ENCODE data around the gene AGBL1.

Gene AGBL1

DNA sequence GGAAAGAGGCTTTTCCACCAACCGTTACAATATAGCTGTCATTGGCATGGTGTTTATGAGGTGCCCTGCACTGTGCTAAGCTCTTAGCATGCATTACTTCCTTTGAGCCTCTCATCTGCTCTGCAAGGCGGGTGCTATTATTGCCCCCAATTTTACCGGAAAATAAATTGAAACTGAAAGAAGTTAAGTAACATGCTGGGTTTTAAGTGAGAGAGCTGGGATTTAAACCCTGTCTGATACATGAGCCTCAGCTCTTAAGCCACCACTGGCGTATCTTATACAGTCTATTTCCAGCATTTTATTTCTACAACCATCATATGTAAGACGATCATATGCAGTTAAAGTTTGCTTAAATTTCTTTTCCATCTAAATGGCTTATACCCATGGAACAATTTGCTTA is 81.6 kb downstream of the AGBL1 start:
- H3K4me3 ChIP-seq (ENCODE audit: low read depth, low read length), result no peak overlapping the region
- no peak for DNase-seq (ENCODE audit: low read depth)

DNA sequence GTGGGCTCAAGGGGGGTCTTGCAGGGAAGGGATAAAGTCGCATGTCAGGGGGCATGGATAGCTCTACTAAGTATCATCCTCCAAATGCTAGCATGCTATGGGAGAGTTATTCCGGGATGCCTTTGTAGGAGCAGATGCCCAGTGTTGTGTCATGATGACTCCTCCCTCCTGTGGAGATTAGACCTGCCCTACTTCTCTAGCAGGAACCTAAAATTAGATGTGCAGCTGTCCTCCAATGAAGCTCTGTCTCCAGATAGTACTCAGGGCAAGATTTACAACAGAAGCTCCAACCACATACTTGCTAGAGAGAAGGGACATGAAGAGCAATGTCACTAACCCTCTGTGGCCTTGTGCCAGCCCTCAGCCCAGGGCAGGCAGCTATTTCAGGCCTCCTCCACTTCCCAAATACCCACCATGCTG is 82.5 kb downstream of the AGBL1 start:
- DNase-seq (ENCODE audit: low read depth), result no peak
- no peak overlapping the region for H3K4me3 ChIP-seq (ENCODE audit: low read depth, low read length)

- H3K4me3 ChIP-seq (ENCODE audit: low read depth, low read length), result no peak overlapping the region
- no peak for DNase-seq (ENCODE audit: low read depth)
These were observed 83.0 kb downstream of the AGBL1 start for GRCh38 chr15:86162641-86163040.

DNA sequence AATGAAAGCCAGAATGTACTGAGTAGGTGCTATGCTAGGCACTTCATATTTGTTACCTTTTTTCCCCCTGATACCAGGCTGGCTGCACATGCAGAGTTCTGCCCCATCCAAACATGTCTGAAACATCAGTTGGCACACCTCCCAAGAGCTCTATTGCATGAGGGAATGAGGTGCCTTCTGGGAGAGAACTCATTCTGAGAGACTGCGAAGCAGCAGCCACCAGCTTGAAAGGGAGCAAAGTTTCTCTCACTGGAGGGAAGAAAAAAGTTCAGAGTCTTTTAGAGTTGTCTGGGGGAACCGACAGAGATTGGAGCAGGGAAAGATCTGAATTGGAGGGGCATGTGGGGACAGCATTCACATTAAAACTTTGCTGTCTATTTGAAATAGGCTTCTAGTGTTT is 84.1 kb downstream of the AGBL1 start:
- no peak overlapping the region for H3K4me3 ChIP-seq (ENCODE audit: low read depth, low read length)
- DNase-seq (ENCODE audit: low read depth), result no peak

DNA sequence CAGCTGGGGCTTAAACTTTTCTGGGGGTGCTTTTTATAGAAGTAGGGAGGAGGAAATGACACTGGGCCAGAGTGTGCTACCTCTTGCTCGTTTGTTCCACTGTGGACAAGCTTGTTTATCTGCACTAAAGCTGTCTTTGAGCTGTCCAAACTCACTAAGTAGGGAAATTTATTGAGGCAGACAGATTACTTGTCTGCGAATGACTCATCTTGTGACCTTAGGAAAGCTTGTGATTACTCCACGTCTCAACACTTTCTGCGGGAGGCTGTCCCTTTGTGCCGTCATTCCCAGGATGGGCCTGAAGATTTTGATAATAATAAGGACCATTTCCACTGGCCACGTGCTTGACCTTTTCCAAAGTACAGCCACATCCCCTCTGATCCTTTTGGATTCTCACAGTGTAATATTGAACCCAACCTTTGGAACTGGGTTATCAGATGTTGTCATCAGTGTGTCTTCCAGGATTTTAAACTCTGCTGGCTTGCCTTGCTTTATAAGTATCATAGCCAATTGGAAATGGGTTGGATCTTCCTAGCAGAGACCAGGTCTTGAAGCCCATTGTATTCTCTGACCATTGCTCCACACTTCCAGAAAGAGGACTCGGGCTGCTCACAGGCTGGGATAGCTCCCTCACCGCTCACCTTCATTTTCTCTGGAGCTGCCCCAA is 84.7 kb downstream of the AGBL1 start:
- no peak for DNase-seq (ENCODE audit: low read depth)
- no peak overlapping the region for H3K4me3 ChIP-seq (ENCODE audit: low read depth, low read length)

DNA sequence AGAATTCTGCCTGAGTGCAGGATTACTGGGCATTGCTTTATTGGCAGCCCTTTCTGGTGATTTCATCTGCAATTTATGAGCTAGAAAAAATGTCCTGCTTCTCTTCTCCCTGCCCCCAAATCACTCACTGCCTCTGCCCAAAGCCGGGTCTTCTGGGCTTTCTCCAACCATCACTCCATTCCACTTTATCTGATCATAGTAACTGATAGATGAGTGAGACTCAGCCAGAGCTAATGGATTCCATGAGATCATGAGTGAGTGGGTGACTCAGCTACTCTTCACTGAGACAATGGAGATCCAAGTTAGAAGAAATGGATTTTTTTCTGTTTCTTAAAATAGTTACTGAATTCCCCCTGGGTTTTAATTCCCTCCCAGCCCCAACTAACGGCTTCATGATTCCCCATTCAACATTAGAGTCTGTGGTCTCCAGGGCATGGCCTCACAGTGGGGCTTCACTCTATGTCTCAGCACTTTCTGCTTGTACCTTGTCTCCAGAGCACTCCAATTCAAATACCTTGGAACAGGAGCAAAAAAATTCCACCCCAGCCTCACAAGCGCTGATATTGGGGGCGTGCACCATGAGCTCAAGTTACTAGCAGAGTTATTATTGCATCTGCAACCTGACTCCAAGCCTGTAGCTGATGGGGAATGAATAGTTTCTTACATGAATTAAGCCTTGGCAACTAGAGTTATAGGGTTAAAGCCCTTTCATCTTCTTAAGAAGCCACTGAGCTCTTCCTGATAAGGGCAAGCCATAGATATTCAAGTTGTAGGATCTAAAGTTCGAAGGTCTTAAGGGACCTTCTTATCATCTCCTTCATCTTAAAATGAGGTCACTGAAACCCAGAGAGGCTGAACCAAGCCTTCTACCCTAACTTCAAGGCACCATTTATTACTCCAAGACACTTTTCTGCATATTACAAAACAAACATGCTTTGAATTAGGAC is 85.9 kb downstream of the AGBL1 start:
- no peak for DNase-seq (ENCODE audit: low read depth)
- H3K4me3 ChIP-seq (ENCODE audit: low read depth, low read length), result no peak overlapping the region

- H3K4me3 ChIP-seq (ENCODE audit: low read depth, low read length), result no peak overlapping the region
- no peak for DNase-seq (ENCODE audit: low read depth)
These were observed 88.2 kb downstream of the AGBL1 start for GRCh38 chr15:86167841-86168240.

GRCh38 chr15:86178845-86179244 is 99.2 kb downstream of the AGBL1 start:
- no peak overlapping the region for H3K4me3 ChIP-seq (ENCODE audit: low read depth, low read length)
- DNase-seq (ENCODE audit: low read depth), result no peak

GRCh38 chr15:86183596-86184491 is 104.2 kb downstream of the AGBL1 start:
- no peak overlapping the region for H3K4me3 ChIP-seq (ENCODE audit: low read depth, low read length)
- DNase-seq (ENCODE audit: low read depth), result peak; percentile 10

DNA sequence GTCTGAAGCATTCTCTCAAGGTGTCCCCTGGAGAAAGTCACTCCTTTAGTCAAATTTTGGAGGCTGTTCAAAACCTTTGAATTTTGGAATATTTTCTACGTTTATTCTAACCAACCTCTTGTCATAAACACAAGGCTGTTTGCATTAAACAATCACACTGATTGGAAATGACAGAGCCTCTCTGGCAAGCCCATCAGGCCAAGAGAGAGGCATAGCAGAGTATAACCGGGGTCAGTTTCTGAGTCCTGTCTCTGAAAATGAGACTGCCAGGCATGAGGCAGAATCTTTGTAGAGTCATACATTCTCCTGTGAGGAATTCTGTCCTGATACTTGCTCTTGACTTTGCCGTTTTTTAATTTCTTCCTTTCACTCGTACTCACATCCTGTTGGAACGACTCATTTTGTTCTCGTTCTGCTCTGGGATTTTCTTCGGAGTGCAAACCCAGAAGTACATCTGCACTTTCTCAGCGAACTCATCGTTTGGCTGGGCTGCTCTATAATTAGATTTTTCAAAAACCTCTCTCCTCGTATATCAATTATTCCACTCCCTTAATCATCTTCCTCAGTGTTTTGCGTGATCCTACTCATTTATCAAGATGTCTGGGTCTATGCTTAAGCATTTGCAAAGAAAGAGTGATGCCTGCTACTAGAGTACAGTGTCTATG is 114.2 kb downstream of the AGBL1 start:
- H3K4me3 ChIP-seq (ENCODE audit: low read depth, low read length), result no peak overlapping the region
- DNase-seq (ENCODE audit: low read depth), result no peak

- DNase-seq (ENCODE audit: low read depth), result no peak
These were observed 118.1 kb downstream of the AGBL1 start for GRCh38 chr15:86197770-86198169.

DNA sequence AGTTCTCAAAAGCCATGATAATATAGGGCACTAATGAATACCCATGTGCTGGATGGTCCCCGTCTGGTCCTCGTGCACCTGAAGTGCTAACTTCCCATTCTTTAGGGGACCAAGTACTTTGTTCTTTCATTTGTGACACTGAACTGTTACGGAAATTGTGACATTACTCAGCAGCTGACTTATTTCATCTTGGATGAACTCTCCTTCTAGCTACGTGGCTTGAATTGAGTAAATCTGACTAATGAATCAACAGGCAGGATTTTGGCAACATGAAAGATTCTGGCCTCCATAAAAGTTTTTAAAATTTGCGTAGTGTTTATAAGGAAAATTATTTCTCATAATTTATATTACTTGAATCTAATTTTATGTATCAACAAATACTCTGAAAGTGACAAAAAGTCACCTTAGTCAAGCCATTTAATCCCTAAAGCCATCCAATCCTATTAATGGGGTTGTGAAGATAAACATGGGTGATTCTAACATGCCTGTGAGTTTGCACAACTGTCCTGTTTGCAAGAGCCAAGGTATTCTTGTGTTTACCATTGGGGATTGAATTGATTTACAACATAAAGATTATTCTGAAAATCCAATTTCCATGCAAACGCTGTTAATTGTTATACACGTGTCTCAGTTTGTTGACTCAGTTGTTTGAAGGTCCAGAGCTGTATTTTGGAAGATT is 119.9 kb downstream of the AGBL1 start:
- no peak for DNase-seq (ENCODE audit: low read depth)

More at GRCh38 chr15:86197770-86198169, 118.1 kb downstream of the AGBL1 start:
- H3K4me3 ChIP-seq (ENCODE audit: low read depth, low read length), result no peak overlapping the region

GRCh38 chr15:86201313-86202008 is 121.8 kb downstream of the AGBL1 start:
- no peak for DNase-seq (ENCODE audit: low read depth)
- no peak overlapping the region for H3K4me3 ChIP-seq (ENCODE audit: low read depth, low read length)

More for the DNA sequence above, 119.9 kb downstream of the AGBL1 start:
- H3K4me3 ChIP-seq (ENCODE audit: low read depth, low read length), result no peak overlapping the region

- H3K4me3 ChIP-seq (ENCODE audit: low read depth, low read length), result no peak overlapping the region
- DNase-seq (ENCODE audit: low read depth), result no peak
These were observed 123.8 kb downstream of the AGBL1 start for GRCh38 chr15:86203462-86203861.

DNA sequence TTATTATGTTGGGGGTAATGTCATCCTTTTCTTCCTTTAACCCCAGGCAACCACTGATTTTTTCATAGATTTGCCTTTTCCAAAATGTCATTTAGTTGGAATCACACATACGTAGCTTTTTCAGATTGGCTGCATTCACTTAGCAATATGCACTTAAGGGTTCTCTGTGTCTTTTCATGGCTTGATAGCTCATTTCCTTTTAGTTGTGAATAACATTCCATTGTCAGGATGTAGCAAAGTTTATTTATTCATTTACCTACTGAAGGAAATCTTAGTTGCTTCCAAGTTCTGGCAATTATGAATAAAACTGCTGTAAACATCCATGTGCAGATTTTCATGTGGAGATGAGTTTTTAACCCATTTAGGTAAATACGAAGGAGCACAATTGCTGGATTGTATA is 125.4 kb downstream of the AGBL1 start:
- no peak for DNase-seq (ENCODE audit: low read depth)
- H3K4me3 ChIP-seq (ENCODE audit: low read depth, low read length), result no peak overlapping the region

GRCh38 chr15:86213420-86213819 is 133.7 kb downstream of the AGBL1 start:
- H3K4me3 ChIP-seq (ENCODE audit: low read depth, low read length), result no peak overlapping the region
- DNase-seq (ENCODE audit: low read depth), result no peak

GRCh38 chr15:86213888-86214287 is 134.2 kb downstream of the AGBL1 start:
- no peak for DNase-seq (ENCODE audit: low read depth)
- H3K4me3 ChIP-seq (ENCODE audit: low read depth, low read length), result no peak overlapping the region

DNA sequence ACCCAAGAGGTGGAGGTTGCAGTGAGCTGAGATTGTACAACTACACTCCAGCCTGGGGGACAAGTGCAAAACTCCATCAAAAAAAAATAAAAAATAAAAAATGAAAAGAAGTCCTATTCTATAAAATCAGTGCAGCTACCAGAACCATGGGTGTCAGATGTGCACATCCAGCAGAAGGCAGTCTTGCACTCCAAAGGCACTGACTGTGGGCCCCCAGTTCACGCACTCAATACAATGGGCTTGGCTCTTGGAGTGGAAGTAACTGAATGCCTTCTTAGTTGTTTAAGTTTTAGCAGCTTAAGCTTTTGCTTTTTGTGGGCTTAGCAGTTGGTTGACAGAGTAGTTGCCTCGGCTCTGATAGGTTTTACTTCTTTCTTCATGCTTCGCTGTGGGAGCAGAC is 141.4 kb downstream of the AGBL1 start:
- no peak overlapping the region for H3K4me3 ChIP-seq (ENCODE audit: low read depth, low read length)
- no peak for DNase-seq (ENCODE audit: low read depth)
